GM21515 (cell line): ENCODE measurements around the gene GART.
"Not testable (repeated sequence)": the region's sequence is repeated elsewhere in the genome, so short reads cannot be mapped to it uniquely, and the experiment has no call there.

Experiments
- ATAC-seq: cut with Tn5 transposase; IDR thresholded peaks from one replicate; pipeline ENCODE4 v1.9.1; 2021; ENCODE audit not compliant: unreplicated experiment

GART gene

GRCh38 chr21:33518899-33519298 lies 23.0 kb downstream of the GART start:
- no peak for ATAC-seq

GRCh38 chr21:33514229-33514628 lies 27.7 kb downstream of the GART start:
- ATAC-seq, result no peak

GRCh38 chr21:33512481-33512880 lies 29.4 kb downstream of the GART start:
- no peak for ATAC-seq

GRCh38 chr21:33511639-33512038 lies 30.3 kb downstream of the GART start:
- ATAC-seq, result no peak

- ATAC-seq, result no peak
These were observed 31.1 kb downstream of the GART start for GRCh38 chr21:33510826-33511225.

GRCh38 chr21:33507003-33507402 lies 34.9 kb downstream of the GART start:
- ATAC-seq, result not testable (repeated sequence)

GRCh38 chr21:33505833-33506232 lies 36.1 kb downstream of the GART start:
- no peak for ATAC-seq

GRCh38 chr21:33496345-33496744 lies 45.6 kb downstream of the GART start:
- ATAC-seq, result no peak

- ATAC-seq, result no peak
These were observed 46.2 kb downstream of the GART start for GRCh38 chr21:33495743-33496142.

GRCh38 chr21:33493756-33494155 lies 48.2 kb downstream of the GART start:
- no peak for ATAC-seq

GRCh38 chr21:33492571-33492970 lies 49.3 kb downstream of the GART start:
- ATAC-seq, result no peak

- peak; percentile 96 for ATAC-seq
These were observed 50.4 kb downstream of the GART start, which contains the start of gene DNAJC28 for GRCh38 chr21:33491373-33492102. Gene DNAJC28 (minus strand): TSS chr21:33491716. CDS start chr21:33489393, 2,323 bp downstream.

- peak; percentile 3 for ATAC-seq
These were observed 50.9 kb downstream of the GART start for GRCh38 chr21:33490991-33491372.

- ATAC-seq, result no peak
These were observed 53.0 kb downstream of the GART start for GRCh38 chr21:33488936-33489335.

GRCh38 chr21:33487996-33488395 lies 53.9 kb downstream of the GART start:
- no peak for ATAC-seq

- no peak for ATAC-seq
These were observed 60.5 kb downstream of the GART start for GRCh38 chr21:33481314-33481943.

GRCh38 chr21:33480481-33481103 lies 61.3 kb downstream of the GART start:
- ATAC-seq, result no peak

GRCh38 chr21:33479679-33480480 lies 62.0 kb downstream of the GART start, which contains the start of gene TMEM50B:
Gene TMEM50B (minus strand): TSS chr21:33479974. CDS start chr21:33468885, 11,089 bp downstream.
- ATAC-seq, result peak; percentile 81

- ATAC-seq, result peak; percentile 26
These were observed 62.8 kb downstream of the GART start for GRCh38 chr21:33478935-33479678.

GRCh38 chr21:33478182-33478581 lies 63.7 kb downstream of the GART start:
- ATAC-seq, result no peak
